Bronchial epithelial cell (primary cell): ENCODE data around the gene CCDC12. TPM values are rescaled to one million over a fixed set of nuclear protein-coding genes. Genes with fewer than 3 reads are reported as not detected.

Experiments used
- DNase-seq: peaks from one replicate; pipeline ENCODE4 v3.0.0-alpha.2; 2010; ENCODE audit warnings: low read depth
- FAIRE-seq: peaks from 2 replicates; lab custom pipeline; 2011; peaks lifted over from hg19 to GRCh38; lab: Jason Lieb, UNC
- H3K27me3 ChIP-seq: 2 replicates; pipeline ENCODE4 v1.5.1; 2011; ENCODE audit warnings: low read length; ENCODE audit not compliant: control insufficient read depth, insufficient read depth
- H3K36me3 ChIP-seq: 2 replicates; pipeline ENCODE4 v1.5.1; 2011; ENCODE audit warnings: low read length; ENCODE audit not compliant: control insufficient read depth, insufficient read depth
- H3K4me3 ChIP-seq: 2 replicates; pipeline ENCODE4 v1.5.1; 2011; ENCODE audit warnings: mild to moderate bottlenecking, low read depth, low read length, control low read depth
- CTCF ChIP-seq: IDR thresholded peaks from 2 replicates; pipeline ENCODE4 v1.5.1; 2011; ENCODE audit warnings: mild to moderate bottlenecking, moderate library complexity, low read length, control low read depth, inconsistent platforms; ENCODE audit not compliant: insufficient read depth, severe bottlenecking
- total RNA-seq: library from RNA; depleted of rRNA; stranded (reverse); fragments of >200 nt; gene quantifications from 2 replicates; pipeline ENCODE4 v1.2.1, GENCODE V29; 2014

CCDC12 gene
- total RNA-seq, 1 donor from 2014 or later = 39.2 TPM

- DNase-seq = no peak
- H3K36me3 ChIP-seq = peaks cover 1% of the 10 kb centered on the region
- TF ChIP-seq CTCF = no peak
- H3K4me3 ChIP-seq = no peak overlapping the region
- no peak for FAIRE-seq
- no peaks in the 10 kb centered on the region for H3K27me3 ChIP-seq
Measured at GRCh38 chr3:46952813-46953212, 23.7 kb downstream of the CCDC12 start.

DNA sequence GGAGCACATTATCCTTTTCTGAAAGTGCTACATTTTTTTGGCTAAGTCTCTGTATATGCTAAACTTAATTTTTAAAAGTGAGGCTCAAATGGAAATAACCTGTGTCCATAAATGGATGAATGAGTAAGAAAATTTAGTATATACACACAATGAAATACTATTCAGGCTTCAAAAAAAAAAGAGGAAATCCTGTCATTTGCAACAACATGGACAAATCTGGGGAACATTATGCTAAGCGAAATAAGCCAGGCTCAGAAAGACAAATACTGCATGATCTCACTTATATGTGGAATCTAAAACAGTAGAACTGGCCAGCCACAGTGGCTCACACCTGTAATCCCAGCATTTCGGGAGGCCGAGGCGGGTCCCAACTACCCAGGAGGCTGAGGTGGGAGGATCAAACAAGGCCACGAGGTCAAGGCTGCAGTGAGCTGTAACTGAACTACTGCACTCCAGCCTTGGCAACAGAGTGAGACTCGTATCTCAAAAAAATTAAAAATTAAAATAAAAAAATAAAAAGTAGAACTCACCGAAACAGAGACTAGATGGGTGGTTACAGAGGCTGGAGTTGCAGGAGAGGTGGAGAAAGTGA is 25.8 kb downstream of the CCDC12 start:
- Histone ChIP-seq H3K27me3 (no peaks in the 10 kb centered on the region), H3K36me3 (peaks cover 1% of the 10 kb centered on the region), H3K4me3 (no peak overlapping the region)
- DNase-seq (no peak), FAIRE-seq (no peak)
- TF ChIP-seq CTCF = no peak

DNA sequence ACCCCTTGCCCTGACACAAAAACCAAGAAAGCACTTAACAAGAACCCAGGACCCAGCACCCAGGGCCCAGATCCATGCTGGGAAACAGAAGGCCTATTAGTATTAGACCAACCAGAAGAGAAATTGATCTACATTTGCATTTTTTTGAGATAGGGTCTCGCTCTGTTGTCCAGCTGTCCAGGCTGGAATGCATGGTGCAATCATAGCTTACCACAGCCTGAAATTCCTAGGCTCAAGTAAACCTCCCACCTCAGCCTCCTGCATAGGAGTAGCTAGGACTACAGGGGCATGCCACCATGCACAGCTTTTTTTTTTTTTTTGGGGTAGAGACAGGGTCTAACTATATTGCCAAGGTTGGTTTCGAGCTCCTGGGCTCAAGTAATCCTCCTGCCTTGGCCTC is 26.4 kb downstream of the CCDC12 start:
- FAIRE-seq (no peak), DNase-seq (no peak)
- no peak for TF ChIP-seq CTCF
- peaks cover 1% of the 10 kb centered on the region for H3K36me3 ChIP-seq
- no peaks in the 10 kb centered on the region for H3K27me3 ChIP-seq
- no peak overlapping the region for H3K4me3 ChIP-seq

DNA sequence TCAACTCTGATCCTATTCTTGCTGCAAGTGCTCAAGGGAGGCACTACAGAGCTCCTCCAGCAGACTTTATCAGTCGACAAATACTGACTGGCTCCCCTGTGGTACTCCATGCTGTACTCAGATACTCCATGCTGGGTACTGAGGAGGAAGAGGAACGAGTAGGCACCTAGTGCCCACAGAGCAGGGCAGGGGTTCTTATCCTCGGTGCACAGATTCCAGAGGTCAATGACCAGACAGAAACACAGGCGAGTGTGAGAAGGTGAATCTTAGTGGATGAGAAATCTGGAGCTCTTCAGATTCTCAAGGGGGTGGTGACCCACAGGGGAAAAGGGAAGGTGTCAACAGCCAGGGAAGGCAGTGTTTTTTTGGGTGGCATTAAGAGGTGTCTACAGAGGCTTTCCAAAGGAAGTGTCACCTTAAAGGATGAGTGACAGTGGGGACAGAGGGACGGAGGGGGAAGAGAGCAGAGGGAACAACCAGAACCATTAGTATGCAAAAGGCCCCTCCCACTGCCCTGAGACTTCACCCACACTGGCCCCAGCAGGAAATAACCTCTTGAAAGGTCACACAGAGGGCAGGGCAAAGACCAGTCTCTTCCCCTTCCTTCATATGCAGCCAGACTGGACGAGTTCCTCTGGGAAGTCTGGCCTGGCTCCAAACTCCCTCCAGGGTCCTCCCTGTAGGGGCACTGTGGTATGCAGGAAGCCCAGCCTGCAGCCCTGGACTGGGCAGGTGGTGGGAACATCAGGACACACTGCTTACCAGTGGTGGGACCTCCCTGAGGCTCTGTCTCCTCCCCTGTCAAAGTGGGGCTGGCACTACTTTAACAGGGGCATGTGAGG is 27.5 kb downstream of the CCDC12 start:
- no peak for DNase-seq
- Histone ChIP-seq H3K27me3 (no peaks in the 10 kb centered on the region), H3K4me3 (no peak overlapping the region), H3K36me3 (peaks cover 1% of the 10 kb centered on the region)
- no peak for TF ChIP-seq CTCF
- no peak for FAIRE-seq

- DNase-seq = peak; percentile 97
- no peak overlapping the region for H3K4me3 ChIP-seq
- peak; percentile 96 for FAIRE-seq
- no peaks in the 10 kb centered on the region for H3K27me3 ChIP-seq
- no peak for TF ChIP-seq CTCF
- H3K36me3 ChIP-seq = peaks cover 1% of the 10 kb centered on the region
Measured at GRCh38 chr3:46947981-46948791, 28.4 kb downstream of the CCDC12 start.
